K562 (cell line): ENCODE measurements around the gene CCDC18. TPM values are rescaled to one million over a fixed set of nuclear protein-coding genes. Genes with fewer than 3 reads are reported as not detected.

Experiments used
- ARID1B ChIP-seq: fragments of 450-650 bp; IDR thresholded peaks from 2 replicates; pipeline ENCODE4 v1.6.1; 2016; ENCODE audit warnings: antibody characterized with exemption, mild to moderate bottlenecking, inconsistent platforms
- EP400 ChIP-seq: fragments of 450-650 bp; IDR thresholded peaks from 2 replicates; pipeline ENCODE4 v1.6.1; 2017; ENCODE audit warnings: antibody characterized with exemption, mild to moderate bottlenecking, moderate library complexity
- GABPA ChIP-seq: fragments of 200-800 bp; sonication (Bioruptor generic); conservative IDR thresholded peaks from 2 replicates; pipeline ENCODE4 v1.6.1; 2016; ENCODE audit warnings: low read depth, missing genetic modification characterization, missing compliant biosample characterization
- GTF3C2 ChIP-seq: IDR thresholded peaks from 3 replicates; pipeline ENCODE4 v1.6.1; 2011; ENCODE audit warnings: borderline replicate concordance, mild to moderate bottlenecking, moderate library complexity; ENCODE audit not compliant: insufficient read length; ENCODE audit errors: extremely low read depth
- KLF1 ChIP-seq: fragments of 450-650 bp; IDR thresholded peaks from 2 replicates; pipeline ENCODE4 v1.6.1; 2016; ENCODE audit warnings: missing genetic modification characterization, missing compliant biosample characterization
- MYC ChIP-seq, 2 experiments: fragments of 250-450 bp in 1 of 2; sonication (Bioruptor Pico) in 1 of 2; IDR thresholded peaks; 2 replicates each; pipeline versions ENCODE4 v1.5.1 to v1.6.1; 2012 to 2021; ENCODE audit warnings: low read depth in 2 of 2, borderline replicate concordance in 1 of 2, improper control_type of control experiment in 1 of 2, low read length in 1 of 2, mild to moderate bottlenecking in 1 of 2, moderate library complexity in 1 of 2
- NR2C1 ChIP-seq, 2 experiments: fragments of 450-650 bp; IDR thresholded peaks; 2 replicates each; pipeline ENCODE4 v1.6.1; 2017; ENCODE audit warnings: mild to moderate bottlenecking in 2 of 2, antibody characterized with exemption in 1 of 2, inconsistent platforms in 1 of 2, missing compliant biosample characterization in 1 of 2, missing genetic modification characterization in 1 of 2
- PHF20 ChIP-seq: fragments of 450-650 bp; IDR thresholded peaks from 2 replicates; pipeline ENCODE4 v1.6.1; 2018; ENCODE audit not compliant: partially characterized antibody
- PKNOX1 ChIP-seq: fragments of 450-650 bp; IDR thresholded peaks from 2 replicates; pipeline ENCODE4 v1.6.1; 2016
- SLC30A9 ChIP-seq: fragments of 250-450 bp; sonication (Bioruptor Pico); IDR thresholded peaks from 2 replicates; pipeline ENCODE4 v1.8.0; 2022; ENCODE audit warnings: mild to moderate bottlenecking, moderate library complexity
- SMARCA4 ChIP-seq: fragments of 450-650 bp; IDR thresholded peaks from 2 replicates; pipeline ENCODE4 v1.6.1; 2016
- SMARCA5 ChIP-seq: fragments of 450-650 bp; IDR thresholded peaks from 2 replicates; pipeline ENCODE4 v1.6.1; 2016
- SRSF1 ChIP-seq: fragments of 200-400 bp; formaldehyde crosslinking; IDR thresholded peaks from 2 replicates; pipeline ENCODE4 v1.6.1; 2017; ENCODE audit warnings: mild to moderate bottlenecking, low read depth, low read length, moderate library complexity
- STAT5A ChIP-seq: IDR thresholded peaks from 2 replicates; pipeline ENCODE4 v1.6.1; 2012; ENCODE audit warnings: low read length, inconsistent platforms, borderline replicate concordance
- U2AF1 ChIP-seq: fragments of 200-400 bp; formaldehyde crosslinking; optimal IDR thresholded peaks from 2 replicates; pipeline ENCODE3; 2017; ENCODE audit warnings: mild to moderate bottlenecking, low read depth, low read length, moderate library complexity
- XRCC4 ChIP-seq: IDR thresholded peaks from one replicate; pipeline ENCODE4 v1.6.1; 2011; ENCODE audit not compliant: insufficient read depth, insufficient read length; ENCODE audit errors: extremely low read depth
- ZBTB11 ChIP-seq, 3 experiments: fragments of 200-800 bp in 1 of 3; fragments of 250-450 bp in 1 of 3; fragments of 450-650 bp in 1 of 3; sonication (Bioruptor Pico) in 1 of 3; sonication (Bioruptor generic) in 1 of 3; formaldehyde crosslinking in 1 of 3; IDR thresholded peaks; 2 replicates each; pipeline versions ENCODE4 v1.6.1 to v1.8.0; 2016 to 2022; ENCODE audit warnings: mild to moderate bottlenecking in 2 of 3, missing genetic modification characterization in 2 of 3, missing compliant biosample characterization in 1 of 3, moderate library complexity in 1 of 3
- ZNF239 ChIP-seq: fragments of 250-450 bp; sonication (Bioruptor Pico); IDR thresholded peaks from 2 replicates; pipeline ENCODE4 v1.4.0; 2020; ENCODE audit warnings: mild to moderate bottlenecking
- ZNF584 ChIP-seq: fragments of 200-800 bp; sonication (Bioruptor generic); IDR thresholded peaks from 2 replicates; pipeline ENCODE4 v1.6.1; 2016; ENCODE audit warnings: low read depth, mild to moderate bottlenecking, missing genetic modification characterization, missing compliant biosample characterization
- ZNF766 ChIP-seq: fragments of 200-800 bp; sonication (Bioruptor generic); conservative IDR thresholded peaks from 2 replicates; pipeline ENCODE4 v1.6.1; 2016; ENCODE audit warnings: missing genetic modification characterization, missing compliant biosample characterization
- ZSCAN32 ChIP-seq: fragments of 450-650 bp; formaldehyde crosslinking; IDR thresholded peaks from 2 replicates; pipeline ENCODE4 v1.4.0; 2020; ENCODE audit warnings: mild to moderate bottlenecking, moderate library complexity
- polyA plus RNA-seq, 8 experiments: library from polyadenylated mRNA; depleted of rRNA in 4 of 8; stranded (reverse) in 5 of 8; unstranded in 3 of 8; fragments of >200 nt; fragmentation: Nextera tagmentation in 2 of 8; fragmentation: Illumina TruSeq in 1 of 8; extraction: Ambion mirVana in 2 of 8; extraction: Trizol in 1 of 8; gene quantifications; 2 replicates each; pipeline versions ENCODE4 v1.2.1 to v1.2.3, GENCODE V29; 2011 to 2014; ENCODE audit warnings: inconsistent platforms in 1 of 8, missing spikeins in 1 of 8
- total RNA-seq, 7 experiments: library from RNA; depleted of rRNA in 6 of 7; stranded (reverse); fragments of >200 nt in 6 of 7; fragmentation: Illumina TruSeq in 2 of 7; extraction: Trizol in 2 of 7; gene quantifications; 2 replicates each; pipeline versions ENCODE4 v1.2.1 to v1.2.3, GENCODE V29; 2011 to 2021; ENCODE audit warnings: low replicate concordance in 1 of 7

CCDC18 gene
- total and polyA plus RNA-seq, 9 of the 15 experiments (the other 6 are each of a cell fraction or from before 2014, with no cell fraction given), result 19.5 to 34.2 (median 24.3) TPM

GRCh38 chr1:93159337-93159736 is 21.2 kb upstream of the CCDC18 start (continued):
- TF ChIP-seq NR2C1 (IDR thresholded peaks at IDR 0.05) (peak; percentile 43; the same call in 1 of the 2 replicates), NR2C1 (tag; IDR thresholded peaks at IDR 0.05) (peak; percentile 51; the same call in 1 of the 2 replicates), ZNF239 (CRISPR knock-in tag) (no peak), EP400 (no peak), SMARCA4 (0 out of 2 replicates have a peak, but pooled peaks have one; percentile 20), ZNF584 (CRISPR knock-in tag) (no peak), GTF3C2 (no peak), SRSF1 (no peak), SLC30A9 (CRISPR knock-in tag) (no peak), STAT5A (no peak), PHF20 (no peak), ZBTB11 (CRISPR knock-in tag; IDR thresholded peaks at IDR 0.05) (no peak), MYC (IDR thresholded peaks at IDR 0.05; ENCODE audit: low read depth, low read length) (no peak), MYC (CRISPR knock-in tag; IDR thresholded peaks at IDR 0.05; ENCODE audit: borderline replicate concordance, low read depth) (no peak), ZNF766 (CRISPR knock-in tag) (no peak), KLF1 (tag) (no peak), GABPA (no peak), XRCC4 (no peak), SMARCA5 (no peak), ARID1B (peak; percentile 51; the same call in 1 of the 2 replicates), PKNOX1 (peak; percentile 62), U2AF1 (no peak), ZSCAN32 (CRISPR knock-in tag) (no peak)
